D721Med (cell line): ENCODE results near the gene RBM26.

ENCODE experiments used
- DNase-seq: peaks from one replicate; pipeline ENCODE4 v3.0.0; 2011; ENCODE audit warnings: low spot score; ENCODE audit not compliant: insufficient read length
- FAIRE-seq: peaks from 2 replicates; lab custom pipeline; 2011; peaks lifted over from hg19 to GRCh38; lab: Jason Lieb, UNC
- TF ChIP-seq, protein P1 (sequence below): IDR thresholded peaks from 2 replicates; pipeline ENCODE4 v1.5.1; 2012; ENCODE audit warnings: mild to moderate bottlenecking, control low read depth; ENCODE audit not compliant: insufficient read depth; ENCODE audit errors: missing control alignments

The RBM26 gene

DNA sequence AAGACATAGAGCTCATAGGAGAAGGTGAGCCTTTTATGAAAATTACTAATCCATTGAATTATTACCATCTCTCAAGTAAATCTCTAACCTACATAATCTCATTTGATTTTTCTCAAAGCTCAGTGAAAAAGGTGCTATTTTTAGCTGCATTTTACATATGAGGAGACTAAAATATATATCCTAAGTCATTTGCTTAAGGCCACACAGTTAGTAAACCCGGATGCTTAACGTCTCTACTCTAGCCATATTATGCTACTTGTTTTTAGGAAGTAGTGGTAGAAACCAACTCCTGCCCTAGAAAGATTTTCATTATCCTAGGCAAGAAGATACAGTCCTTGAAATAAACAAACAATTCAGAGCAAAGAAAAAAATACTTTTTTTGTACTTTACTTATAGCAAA is 108.9 kb downstream of the RBM26 start:
- FAIRE-seq (no peak), DNase-seq (no peak)
- TF ChIP-seq, protein P1, sequence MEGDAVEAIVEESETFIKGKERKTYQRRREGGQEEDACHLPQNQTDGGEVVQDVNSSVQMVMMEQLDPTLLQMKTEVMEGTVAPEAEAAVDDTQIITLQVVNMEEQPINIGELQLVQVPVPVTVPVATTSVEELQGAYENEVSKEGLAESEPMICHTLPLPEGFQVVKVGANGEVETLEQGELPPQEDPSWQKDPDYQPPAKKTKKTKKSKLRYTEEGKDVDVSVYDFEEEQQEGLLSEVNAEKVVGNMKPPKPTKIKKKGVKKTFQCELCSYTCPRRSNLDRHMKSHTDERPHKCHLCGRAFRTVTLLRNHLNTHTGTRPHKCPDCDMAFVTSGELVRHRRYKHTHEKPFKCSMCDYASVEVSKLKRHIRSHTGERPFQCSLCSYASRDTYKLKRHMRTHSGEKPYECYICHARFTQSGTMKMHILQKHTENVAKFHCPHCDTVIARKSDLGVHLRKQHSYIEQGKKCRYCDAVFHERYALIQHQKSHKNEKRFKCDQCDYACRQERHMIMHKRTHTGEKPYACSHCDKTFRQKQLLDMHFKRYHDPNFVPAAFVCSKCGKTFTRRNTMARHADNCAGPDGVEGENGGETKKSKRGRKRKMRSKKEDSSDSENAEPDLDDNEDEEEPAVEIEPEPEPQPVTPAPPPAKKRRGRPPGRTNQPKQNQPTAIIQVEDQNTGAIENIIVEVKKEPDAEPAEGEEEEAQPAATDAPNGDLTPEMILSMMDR: no peak

DNA sequence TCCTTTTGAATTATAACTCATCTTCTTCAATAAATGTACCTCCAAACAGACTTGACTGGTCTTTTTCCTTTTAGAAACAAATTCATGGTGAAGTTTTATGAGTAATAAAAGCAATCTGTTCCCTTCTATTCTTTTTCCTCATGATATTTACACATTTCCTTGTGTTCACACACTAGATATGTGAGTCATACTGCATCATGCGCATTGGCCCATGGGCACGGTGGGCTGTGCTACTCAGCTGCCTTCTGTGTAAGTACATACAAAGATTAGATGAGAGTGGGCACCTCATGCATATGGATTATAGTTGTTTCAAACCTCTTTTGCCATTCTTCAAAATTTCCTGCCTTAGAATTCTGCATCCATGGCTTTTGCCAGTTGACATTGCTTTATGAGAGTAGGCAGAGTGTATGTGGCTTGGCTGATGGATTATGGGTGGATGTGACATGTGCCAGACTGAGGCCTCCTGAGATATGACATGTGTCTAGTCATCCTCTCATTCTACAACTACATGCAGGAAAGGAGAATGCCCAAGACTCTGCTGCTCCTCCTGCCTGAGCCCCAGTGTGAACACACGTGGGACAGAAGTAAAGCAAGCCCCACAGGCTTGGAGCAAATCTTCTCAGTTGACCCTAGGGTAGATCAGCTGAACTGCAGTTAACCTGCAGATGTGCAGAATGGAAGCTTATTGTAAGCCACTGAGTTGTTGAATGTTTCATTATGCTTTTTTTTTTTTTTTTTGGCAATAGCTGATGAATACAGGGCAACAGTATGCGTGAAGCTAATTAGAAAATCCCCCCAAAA is 109.9 kb downstream of the RBM26 start:
- DNase-seq (no peak), FAIRE-seq (no peak)
- TF ChIP-seq, protein P1: no peak

DNA sequence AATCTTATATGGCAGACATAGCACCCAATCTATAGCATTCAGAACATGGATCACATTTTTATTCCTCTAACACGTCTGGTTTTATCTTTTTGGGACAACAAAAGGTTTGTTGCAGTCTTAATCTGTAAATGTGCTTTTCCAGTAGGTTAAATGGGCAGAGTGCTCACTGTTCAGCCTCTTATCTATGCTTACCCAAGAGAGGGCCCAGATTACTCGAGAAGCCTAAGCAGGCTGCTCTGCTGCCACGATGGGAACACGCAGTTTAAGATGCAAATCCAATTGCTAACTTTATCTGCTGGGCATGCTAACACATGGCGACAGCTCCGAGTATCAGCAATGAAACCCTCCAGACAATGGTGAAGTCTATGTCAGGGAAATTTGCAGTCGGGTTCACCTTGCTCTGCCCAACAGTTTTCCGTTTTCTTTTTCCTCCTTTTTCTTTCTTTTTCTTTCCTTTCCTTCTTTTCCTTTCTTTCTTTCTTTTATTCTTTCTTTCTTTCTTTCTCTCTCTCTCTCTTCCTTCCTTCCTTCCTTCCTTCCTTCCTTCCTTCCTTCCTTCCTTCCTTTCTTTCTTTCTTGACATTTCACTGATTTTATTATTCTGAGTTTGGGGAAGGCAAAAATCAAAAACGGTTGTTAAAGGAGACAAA is 115.3 kb downstream of the RBM26 start:
- TF ChIP-seq, protein P1: no peak
- DNase-seq (no peak), FAIRE-seq (no peak)

DNA sequence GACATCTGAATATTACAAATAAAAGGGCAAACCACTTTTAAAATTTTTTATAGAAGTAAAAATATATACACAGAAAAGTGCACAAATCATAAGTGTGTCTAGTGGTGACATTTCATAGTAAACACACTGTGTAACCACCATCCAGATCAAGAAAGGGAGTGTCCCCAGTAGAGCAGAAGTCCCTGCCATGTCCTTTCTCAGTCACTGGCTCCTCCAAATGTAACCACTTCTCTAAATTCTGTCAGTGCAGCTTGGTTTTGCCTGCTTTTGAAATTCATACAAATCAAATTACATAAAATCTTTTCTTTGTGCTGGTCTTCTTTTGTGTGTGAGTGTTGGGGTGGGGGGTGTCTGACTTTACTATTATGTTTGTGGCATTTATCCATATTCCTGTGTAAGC is 116.5 kb downstream of the RBM26 start:
- no peak for DNase-seq
- FAIRE-seq: no peak
- TF ChIP-seq, protein P1: no peak

DNA sequence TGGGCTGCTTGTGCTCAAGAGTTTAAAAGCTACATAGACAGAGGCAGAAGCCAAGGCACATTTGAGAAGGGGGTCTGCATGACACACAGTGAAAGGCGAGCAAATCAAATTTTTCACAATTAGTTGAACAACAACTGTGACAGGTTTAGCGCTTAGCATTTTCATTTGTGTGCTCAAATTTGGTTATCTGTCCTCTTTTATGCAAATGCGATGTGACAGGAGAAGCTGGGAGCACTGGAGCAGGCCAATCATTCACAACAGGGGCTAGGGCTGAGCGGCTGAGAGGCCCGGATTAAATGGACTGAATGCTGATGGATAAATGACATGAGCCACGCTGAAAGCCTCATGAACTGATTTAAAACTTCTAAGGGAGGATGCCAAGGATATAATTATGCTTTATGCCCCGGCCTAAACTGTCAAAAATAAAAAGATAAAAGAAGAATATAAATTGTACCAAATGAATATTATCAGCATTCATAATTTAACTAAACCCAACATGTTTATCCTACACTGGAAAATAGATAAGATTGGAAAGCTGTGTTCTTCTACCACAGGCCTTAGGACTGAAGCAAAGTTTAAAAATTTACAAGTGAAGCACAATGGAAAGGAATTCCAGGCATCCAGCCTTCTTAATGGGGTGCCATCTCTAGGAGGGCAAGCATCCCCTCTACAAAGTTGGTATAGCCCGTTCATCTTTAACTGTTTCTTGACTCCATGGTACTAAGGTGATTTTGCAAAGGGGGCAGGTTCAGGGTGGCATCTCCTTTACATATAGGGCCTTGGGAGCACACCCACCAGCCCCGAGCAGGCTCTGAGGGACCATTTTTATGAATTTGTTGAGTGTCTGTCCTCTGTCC is 117.9 kb downstream of the RBM26 start:
- TF ChIP-seq, protein P1: no peak
- no peak for DNase-seq
- FAIRE-seq: no peak

DNA sequence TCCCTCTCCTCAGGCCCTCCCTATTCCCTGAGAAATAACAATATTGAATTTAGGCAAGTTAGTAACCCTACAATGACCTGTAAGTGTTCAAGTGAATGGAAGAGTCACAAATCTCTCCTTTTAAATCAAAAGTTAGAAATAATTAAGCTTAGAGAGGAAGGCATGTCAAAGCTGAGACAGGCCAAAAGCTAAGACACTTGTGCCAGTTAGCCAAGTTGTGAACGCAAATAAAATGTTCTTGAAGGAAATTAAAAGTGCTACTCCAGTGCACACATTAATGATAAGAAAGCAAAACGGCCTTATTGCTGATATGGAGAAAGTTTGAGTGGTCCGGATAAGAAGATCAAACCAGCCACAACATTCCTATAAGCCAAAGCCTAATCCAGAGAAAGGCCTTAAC is 120.9 kb downstream of the RBM26 start:
- no peak for FAIRE-seq
- TF ChIP-seq, protein P1: no peak
- no peak for DNase-seq
